Ishikawa (cell line): Measurements from ENCODE around the gene TBATA.

ENCODE experiments used
- CEBPB ChIP-seq: IDR thresholded peaks from 2 replicates; pipeline ENCODE4 v1.6.1; 2012
- TAF1 ChIP-seq: IDR thresholded peaks from 2 replicates; pipeline ENCODE4 v1.6.1; 2012; ENCODE audit warnings: low read depth, mild to moderate bottlenecking
- TEAD4 ChIP-seq: IDR thresholded peaks from 2 replicates; pipeline ENCODE4 v1.6.1; 2012
- TF ChIP-seq, protein P1 (sequence below): IDR thresholded peaks from 2 replicates; pipeline ENCODE4 v1.6.1; 2012; ENCODE audit warnings: low read depth, mild to moderate bottlenecking
- TF ChIP-seq, protein P2 (sequence below): IDR thresholded peaks from 2 replicates; pipeline ENCODE4 v1.6.1; 2012
- TF ChIP-seq, protein P3 (sequence below): IDR thresholded peaks from 2 replicates; pipeline ENCODE4 v1.6.1; 2012

DNA sequence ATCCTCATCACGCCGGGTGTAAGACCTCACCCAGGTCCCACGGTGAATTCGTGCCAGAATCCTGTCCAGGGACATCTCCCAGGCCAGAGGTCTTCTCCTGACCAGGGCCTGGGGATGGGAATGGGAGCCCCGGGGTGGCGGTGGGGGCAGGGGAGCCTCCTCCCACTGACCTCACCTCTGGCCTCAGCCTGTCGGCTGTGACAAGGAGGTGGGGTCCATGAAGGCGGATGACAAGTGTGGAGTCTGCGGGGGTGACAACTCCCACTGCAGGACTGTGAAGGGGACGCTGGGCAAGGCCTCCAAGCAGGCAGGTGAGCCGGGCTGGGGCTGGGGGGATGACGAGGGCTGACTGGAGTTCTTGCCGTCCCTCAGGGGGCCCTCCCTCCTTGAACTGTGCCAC lies 41.3 kb downstream of the TBATA start:
- TF ChIP-seq, protein P1, sequence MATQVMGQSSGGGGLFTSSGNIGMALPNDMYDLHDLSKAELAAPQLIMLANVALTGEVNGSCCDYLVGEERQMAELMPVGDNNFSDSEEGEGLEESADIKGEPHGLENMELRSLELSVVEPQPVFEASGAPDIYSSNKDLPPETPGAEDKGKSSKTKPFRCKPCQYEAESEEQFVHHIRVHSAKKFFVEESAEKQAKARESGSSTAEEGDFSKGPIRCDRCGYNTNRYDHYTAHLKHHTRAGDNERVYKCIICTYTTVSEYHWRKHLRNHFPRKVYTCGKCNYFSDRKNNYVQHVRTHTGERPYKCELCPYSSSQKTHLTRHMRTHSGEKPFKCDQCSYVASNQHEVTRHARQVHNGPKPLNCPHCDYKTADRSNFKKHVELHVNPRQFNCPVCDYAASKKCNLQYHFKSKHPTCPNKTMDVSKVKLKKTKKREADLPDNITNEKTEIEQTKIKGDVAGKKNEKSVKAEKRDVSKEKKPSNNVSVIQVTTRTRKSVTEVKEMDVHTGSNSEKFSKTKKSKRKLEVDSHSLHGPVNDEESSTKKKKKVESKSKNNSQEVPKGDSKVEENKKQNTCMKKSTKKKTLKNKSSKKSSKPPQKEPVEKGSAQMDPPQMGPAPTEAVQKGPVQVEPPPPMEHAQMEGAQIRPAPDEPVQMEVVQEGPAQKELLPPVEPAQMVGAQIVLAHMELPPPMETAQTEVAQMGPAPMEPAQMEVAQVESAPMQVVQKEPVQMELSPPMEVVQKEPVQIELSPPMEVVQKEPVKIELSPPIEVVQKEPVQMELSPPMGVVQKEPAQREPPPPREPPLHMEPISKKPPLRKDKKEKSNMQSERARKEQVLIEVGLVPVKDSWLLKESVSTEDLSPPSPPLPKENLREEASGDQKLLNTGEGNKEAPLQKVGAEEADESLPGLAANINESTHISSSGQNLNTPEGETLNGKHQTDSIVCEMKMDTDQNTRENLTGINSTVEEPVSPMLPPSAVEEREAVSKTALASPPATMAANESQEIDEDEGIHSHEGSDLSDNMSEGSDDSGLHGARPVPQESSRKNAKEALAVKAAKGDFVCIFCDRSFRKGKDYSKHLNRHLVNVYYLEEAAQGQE: no peak
- TF ChIP-seq, protein P2, sequence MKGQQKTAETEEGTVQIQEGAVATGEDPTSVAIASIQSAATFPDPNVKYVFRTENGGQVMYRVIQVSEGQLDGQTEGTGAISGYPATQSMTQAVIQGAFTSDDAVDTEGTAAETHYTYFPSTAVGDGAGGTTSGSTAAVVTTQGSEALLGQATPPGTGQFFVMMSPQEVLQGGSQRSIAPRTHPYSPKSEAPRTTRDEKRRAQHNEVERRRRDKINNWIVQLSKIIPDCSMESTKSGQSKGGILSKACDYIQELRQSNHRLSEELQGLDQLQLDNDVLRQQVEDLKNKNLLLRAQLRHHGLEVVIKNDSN: no peak
- TF ChIP-seq TEAD4 (no peak), CEBPB (no peak), TAF1 (no peak)
- TF ChIP-seq, protein P3, sequence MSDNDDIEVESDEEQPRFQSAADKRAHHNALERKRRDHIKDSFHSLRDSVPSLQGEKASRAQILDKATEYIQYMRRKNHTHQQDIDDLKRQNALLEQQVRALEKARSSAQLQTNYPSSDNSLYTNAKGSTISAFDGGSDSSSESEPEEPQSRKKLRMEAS: no peak
